NT2/D1 (cell line): ENCODE data around the gene TTI1.

Experiments used
- SUZ12 ChIP-seq: IDR thresholded peaks from 2 replicates; pipeline ENCODE4 v1.6.1; 2011; ENCODE audit not compliant: insufficient read length, insufficient read depth; ENCODE audit errors: extremely low read depth
- YY1 ChIP-seq: IDR thresholded peaks from 2 replicates; pipeline ENCODE4 v1.6.1; 2011; ENCODE audit not compliant: insufficient read length, insufficient read depth

DNA sequence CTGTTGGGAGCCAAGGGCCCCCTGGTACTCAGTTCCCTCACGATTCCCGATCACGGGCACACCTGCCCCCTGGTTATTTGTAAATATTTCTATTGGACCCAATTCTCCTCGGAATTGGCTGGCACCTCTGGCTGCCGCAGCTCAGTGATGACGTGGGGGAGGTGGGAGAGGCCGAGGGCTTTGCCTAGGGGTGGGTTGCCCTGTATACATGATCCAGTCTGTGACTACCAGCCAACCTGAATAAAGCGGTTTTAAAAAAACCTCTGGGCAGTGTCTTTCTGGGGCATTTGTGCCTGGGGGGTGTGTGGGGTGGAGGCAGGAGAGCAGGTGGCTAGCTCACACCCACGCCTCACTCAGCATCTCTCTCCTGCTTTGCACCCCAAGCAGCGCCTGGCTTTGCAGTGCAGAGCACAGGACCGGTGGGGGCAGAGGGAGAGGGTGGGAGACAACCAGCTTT, 88.1 kb downstream of the TTI1 start:
- TF ChIP-seq YY1 (no peak), SUZ12 (no peak)
